Esophagus muscularis mucosa (tissue), 4 donors: ENCODE results near the gene PFN2.
"Not testable (repeated sequence)": the region's sequence is repeated elsewhere in the genome, so short reads cannot be mapped to it uniquely, and the experiment has no call there.

Experiments used
- CTCF ChIP-seq, 3 experiments: fragments of 200-600 bp in 2 of 3; fragments of 450-650 bp in 1 of 3; sonication (generic) in 2 of 3; IDR thresholded peaks; one replicate each; pipeline ENCODE4 v1.5.1; 2017 to 2019; ENCODE audit warnings: antibody characterized with exemption in 3 of 3, mild to moderate bottlenecking in 2 of 3, moderate library complexity in 1 of 3
- EP300 ChIP-seq: sonication (generic); formaldehyde crosslinking; IDR thresholded peaks from one replicate; pipeline ENCODE4 v1.6.1; 2017; ENCODE audit warnings: antibody characterized with exemption
- POLR2AphosphoS5 ChIP-seq, 2 donors: sonication (generic); formaldehyde crosslinking; IDR thresholded peaks; one replicate each; pipeline ENCODE4 v1.6.1; 2017; ENCODE audit warnings: antibody characterized with exemption in 2 of 2

- TF ChIP-seq EP300; CTCF (IDR thresholded peaks at IDR 0.05); POLR2AphosphoS5 (IDR thresholded peaks at IDR 0.05): not testable (repeated sequence)
These were observed 12.4 kb upstream of the PFN2 start for GRCh38 chr3:149983053-149983452.
